GM21526 (cell line): ENCODE data around the gene ZBTB7B.

Source experiments
- ATAC-seq: cut with Tn5 transposase; IDR thresholded peaks from one replicate; pipeline ENCODE4 v1.9.1; 2021; ENCODE audit warnings: moderate library complexity; ENCODE audit not compliant: unreplicated experiment, low FRiP score

Gene ZBTB7B

DNA sequence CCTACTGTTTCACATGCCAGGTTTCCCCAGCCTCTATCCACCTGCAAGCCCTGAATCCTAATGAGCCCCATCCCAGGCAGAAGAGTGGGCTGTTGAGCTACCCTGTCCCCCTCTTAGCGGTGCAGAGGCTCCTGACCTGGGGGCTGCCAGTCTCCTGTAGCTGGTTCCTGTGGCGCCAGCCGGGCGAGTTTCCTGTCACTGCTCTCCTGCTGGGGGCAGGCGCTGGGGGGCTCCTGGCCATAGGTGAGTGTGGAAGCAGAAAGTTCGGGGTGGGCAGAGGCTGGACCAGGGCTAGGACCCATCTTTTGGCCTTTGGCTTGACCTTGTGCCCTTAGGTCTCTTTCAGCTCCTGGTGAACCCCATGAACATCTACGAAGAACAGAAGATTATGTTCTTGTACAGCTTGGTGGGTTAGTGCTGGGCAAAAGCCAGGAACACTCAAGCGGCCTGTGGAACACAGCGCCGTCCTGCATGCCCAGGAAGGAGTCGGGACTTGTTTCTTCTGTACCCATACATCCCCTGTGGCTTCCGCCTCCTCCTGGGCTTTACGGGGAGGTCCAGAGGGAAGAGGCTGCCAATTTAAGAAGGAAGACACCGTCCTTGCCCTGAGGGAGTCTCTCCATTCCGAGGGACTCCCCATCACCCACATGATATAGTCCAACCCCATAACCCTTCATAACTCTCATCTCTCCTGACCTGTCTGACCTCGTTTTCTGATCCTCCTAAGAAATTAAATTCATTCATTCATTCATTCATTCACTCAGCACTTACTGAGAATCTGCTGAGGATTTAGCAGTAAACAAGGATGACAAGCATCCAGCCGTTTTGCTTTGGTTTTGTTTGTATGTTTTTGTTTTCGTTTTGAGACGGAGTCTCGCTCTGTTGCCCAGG is 32.0 kb downstream of the ZBTB7B start:
- ATAC-seq = no peak

DNA sequence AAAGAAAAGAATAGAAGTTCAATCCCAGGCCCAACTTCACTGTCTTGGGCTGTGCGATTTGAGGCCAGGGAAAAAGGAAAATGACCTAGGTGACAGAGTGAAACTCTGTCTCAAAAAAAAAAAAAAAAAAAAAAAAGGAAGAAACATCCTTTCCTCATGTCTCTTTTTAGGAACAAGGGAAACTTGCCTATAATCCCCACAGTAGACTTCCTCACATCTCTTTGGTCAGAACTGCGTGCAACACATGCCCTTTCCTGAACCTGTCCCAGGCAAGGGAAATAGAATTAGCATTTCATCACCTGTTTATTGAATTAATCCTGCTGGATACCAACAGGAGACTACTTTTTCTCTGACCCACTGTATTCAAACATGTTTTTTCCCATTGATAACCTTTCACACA is 33.3 kb downstream of the ZBTB7B start:
- ATAC-seq = no peak

DNA sequence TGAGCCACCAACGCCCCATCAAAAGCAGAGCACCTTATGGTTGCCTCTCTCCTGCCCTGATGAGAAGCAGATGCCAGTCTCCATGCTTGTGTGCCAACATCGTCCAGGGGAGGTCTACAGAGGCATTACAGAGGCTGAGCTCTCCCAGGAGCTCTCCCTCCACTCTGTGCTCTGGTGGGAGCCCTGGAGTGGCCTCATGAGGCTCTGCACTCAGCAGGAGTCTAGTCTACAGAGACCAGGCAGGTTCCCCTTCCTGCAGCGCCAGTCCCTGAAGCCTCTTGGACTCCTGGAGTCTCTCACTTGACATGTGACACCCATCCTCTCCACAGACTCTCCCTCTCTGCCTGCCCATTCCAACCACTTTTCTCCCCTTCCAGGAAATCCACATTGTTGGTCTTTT is 34.4 kb downstream of the ZBTB7B start:
- no peak for ATAC-seq

DNA sequence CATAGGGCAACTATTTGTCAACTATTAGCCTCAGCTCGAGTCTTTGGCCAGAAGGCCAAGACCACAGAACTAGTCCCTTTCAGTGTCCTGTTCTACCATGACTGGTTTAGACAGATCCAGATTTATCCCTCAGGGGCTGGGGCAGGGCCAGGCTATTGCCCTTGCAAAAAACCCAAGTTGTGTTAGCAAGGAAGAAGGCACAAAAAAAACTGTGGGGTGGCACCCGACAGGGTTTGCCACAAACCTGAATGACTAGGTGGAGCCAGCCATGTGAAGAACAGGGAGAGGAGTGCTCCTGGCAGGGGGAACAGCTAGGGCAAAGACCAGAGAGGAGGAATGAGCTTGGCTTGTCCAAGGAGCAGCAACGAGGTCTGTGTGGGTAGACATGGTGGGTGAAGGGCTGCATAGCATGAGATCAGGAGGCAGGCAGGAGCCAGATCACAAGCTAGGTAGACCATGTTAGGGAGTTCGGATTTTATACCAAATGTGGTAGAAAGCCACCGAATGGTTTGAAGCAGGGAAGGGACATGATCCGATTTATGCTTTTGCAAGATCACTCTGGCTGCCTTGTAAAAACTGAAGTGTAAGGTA is 35.3 kb downstream of the ZBTB7B start:
- ATAC-seq = no peak

DNA sequence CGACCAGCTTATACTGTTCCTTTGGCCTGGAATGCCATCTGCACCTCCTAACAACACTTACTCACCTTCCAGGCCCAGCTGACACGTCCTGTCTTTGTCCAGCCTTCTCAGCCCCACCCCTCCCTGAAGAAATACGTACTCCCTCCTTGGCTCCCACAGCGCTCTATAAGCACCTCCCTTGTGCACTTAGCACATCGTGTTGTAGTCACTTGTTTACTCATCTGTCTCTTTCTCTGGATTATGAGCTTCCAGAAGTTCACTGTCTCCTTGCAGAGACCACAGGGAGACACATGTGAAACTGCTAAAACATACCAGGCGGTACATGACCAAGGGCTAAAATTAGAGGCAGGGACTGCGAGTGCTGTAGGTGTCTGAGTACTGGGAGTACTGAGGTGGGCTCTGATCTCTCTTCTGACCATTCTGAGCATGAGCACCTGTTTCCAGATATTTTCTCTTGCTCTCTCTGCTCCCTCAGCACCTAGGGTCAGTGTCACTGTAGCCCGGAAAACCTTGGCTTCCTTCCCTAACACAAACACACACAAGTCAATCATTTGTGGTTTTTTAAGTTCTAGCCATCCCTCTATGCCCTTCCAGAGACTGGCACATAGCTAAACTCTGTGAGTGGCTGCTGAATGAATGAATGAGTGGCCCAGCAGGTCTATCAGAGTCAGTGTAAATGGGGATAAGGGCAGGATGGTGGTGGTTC is 36.2 kb downstream of the ZBTB7B start:
- ATAC-seq = no peak

DNA sequence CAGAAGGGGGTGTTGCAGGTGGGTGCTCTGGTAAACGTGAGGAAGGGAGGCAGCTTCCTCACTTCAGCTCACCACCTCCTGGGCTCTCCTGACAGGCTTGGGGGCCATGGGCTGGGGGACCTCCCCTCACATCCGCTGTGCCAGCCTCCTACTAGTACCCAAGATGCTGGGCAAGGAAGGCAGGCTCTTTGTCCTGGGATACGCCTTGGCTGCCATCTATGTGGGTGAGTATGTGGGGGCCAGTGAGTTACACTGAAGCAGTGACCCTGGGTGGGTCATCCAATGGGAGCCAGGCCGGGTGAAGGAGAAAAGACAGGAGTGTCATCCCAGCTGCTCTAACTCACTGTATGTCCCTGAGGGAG is 36.7 kb downstream of the ZBTB7B start:
- ATAC-seq = no peak

DNA sequence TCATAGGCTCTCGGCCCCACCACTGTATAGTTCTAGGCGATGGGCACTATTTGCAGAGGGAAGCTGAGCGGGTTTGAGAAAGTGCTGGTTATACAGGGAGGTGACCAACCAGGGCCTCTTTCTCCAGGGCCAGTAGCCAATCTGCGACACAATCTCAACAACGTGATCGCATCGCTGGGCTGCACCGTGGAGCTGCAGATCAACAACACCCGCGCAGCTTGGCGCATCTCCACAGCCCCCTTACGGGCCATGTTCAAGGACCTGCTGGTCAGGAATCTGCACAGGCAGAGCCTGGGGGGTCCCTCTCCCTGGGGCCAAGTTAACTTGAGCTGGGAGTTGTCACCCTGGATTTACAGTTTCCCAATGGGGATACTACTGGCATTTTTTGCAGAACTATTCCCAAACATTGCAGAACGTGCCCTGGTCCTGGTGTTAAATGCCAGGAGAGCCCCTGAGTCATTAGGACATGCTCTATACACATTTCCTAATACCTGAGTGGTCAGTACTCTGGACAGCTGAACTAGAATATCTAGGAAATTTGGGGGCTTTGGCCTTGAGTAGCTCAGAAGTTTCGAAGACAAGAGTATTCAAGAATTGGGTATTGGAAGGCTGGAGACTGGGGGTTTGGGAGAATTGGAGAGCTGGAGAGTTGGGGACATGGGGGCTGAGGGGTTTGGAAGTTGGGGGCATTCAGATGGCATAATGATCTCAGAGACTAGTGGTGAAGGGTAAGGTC is 37.9 kb downstream of the ZBTB7B start:
- no peak for ATAC-seq

DNA sequence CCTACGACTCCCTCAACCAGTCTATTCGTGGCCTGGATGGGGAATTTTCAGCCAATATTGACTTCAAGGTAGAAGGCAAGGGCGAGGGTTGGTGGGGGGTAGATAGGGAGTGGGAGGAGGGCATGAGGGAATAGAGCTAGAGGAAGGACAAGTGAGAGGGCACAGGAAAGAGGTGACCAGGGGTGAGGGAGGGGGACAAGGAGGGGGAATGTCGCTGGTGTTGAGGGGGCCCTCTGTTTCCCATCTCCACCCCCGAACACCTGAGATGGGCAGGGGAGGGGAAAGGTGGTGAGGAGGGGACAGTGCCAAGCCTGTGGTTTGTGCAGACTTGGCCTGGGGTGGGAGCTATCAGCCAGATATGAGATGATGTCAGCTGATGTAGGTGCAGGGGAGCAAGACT is 40.2 kb downstream of the ZBTB7B start:
- ATAC-seq = no peak

DNA sequence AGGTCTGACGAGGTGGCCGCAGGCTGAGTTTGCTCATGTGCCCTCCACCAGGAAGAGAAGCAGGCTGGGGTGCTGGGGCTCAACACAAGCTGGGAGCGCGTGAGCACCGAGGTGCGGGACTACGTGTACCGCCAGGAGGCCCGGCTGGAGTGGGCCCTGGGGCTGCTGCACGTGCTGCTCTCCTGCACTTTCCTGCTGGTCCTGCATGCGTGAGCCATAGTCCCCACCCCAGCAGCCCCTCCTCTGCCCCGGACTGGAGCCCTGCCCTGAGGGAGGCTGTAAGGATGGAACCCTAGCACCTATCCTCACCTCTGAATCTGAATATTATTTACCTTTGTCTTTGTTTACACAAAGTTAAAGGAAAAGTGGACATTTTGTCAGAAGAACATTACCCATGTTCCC is 40.7 kb downstream of the ZBTB7B start:
- no peak for ATAC-seq

DNA sequence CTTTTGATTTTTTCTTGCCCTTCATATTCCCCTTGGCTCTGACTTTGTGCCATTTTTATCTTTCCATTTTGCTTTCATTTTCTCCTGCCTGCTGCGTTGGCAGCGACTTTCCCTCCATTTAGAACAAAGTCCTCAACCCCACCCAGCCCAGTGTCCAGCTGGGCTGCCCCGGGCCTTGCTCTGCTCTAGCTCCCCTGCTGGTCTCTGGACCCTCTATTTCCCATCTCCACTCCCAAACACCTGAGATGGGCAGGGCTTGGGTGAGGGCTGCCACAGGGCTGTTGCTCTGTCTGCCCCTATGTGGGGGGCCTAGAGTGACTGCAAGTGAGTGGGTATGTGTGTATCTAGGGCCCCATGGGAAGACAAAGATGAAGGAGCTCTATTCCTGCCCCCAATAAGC is 41.2 kb downstream of the ZBTB7B start:
- no peak for ATAC-seq

DNA sequence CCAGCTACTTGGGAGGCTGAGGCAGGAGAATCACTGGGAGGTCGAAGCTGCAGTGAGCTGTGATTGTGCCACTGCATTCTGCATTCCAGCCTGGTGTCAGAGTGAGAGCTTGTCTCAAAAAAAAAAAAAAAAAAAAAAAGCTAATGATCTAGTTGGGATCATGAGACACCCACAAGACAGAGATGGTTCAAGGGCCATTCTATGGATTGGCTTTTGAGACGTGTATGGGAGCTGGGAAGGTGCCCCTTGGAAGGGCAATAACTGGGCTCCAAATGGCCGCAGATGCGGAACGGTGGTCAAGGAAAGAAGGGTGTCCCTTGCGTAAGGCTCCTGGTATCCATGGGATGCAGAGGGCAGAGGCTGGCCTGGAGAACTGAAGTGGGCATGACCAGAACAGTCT is 41.8 kb downstream of the ZBTB7B start:
- no peak for ATAC-seq

DNA sequence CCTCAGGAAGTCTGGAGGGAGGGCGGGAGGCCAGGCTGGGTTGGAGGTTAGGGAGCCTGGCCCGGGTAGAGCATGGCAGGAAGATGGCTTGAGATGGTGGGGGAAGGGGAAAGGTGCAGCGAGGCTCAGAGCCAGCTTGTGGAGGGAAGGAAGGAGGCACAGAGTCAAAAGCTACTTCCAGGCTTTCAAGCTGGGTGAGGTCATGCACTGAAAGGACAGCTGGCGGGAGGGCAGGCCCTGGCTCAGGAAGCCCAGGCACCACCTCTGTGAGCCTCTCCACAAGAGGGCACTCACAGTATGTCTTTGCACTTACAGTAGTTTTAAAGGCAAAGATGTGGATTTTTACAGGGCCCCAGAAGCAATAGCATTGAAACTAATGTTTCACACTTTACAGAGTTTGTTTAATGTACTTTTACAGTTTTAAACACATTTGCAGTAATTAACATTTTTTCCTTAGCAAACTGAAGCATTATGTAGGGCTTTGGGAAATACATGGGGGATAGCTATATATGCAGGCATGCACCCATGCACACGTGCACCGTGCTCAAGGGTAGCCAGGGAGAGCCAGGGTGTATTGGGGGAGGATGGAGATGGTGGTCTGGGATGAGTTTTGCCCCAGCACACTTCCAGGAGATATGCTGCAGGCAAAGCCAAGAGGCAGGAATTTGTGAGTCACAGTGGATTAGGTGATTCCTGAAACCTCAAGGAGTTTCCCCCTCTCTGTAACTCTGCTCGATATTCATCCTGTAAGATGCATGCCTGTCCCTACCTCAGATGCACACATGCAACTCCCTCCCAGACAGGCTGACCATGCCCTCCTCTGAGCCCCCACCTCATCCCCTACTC is 42.4 kb downstream of the ZBTB7B start:
- no peak for ATAC-seq

DNA sequence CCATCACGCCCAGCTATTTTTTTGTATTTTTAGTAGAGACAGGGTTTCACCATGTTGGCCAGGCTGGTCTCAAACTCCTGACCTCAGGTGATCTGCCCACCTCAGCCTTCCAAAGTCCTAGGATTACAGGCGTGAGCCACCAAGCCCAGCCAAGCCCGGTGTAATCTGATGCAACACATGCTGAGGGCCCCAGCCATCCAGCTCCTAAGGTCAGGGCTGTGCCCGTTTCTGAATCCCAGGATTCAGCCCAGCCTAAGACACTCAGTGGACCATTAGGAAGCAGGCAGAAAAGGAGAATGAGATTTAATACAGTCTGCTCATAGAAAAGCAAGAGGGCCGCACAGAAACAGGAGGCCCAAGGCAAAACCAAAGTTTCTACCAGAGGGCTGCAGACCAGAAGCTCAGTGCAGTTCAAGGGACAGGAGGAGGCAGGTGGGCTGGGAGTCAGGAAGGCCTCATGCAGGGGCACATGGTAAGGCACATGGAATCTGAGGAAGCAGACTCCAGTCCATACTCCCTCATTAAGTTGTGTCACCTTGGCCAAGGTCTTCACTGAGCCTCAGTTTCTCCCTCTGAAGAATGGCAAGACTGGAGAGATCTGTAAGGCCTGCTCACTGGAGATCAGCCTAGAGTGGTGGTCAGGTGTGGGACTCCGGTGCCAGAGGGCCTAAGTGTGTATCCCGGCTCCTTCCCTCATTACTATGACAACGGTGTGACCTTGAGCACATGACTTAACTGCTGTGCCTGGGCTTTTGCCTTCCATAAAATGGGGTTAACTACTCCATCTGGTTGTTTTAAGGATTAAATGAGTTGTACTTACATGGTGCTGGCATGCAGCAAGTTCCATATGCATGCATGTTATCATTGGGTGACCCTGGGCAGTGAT is 46.1 kb downstream of the ZBTB7B start:
- no peak for ATAC-seq

DNA sequence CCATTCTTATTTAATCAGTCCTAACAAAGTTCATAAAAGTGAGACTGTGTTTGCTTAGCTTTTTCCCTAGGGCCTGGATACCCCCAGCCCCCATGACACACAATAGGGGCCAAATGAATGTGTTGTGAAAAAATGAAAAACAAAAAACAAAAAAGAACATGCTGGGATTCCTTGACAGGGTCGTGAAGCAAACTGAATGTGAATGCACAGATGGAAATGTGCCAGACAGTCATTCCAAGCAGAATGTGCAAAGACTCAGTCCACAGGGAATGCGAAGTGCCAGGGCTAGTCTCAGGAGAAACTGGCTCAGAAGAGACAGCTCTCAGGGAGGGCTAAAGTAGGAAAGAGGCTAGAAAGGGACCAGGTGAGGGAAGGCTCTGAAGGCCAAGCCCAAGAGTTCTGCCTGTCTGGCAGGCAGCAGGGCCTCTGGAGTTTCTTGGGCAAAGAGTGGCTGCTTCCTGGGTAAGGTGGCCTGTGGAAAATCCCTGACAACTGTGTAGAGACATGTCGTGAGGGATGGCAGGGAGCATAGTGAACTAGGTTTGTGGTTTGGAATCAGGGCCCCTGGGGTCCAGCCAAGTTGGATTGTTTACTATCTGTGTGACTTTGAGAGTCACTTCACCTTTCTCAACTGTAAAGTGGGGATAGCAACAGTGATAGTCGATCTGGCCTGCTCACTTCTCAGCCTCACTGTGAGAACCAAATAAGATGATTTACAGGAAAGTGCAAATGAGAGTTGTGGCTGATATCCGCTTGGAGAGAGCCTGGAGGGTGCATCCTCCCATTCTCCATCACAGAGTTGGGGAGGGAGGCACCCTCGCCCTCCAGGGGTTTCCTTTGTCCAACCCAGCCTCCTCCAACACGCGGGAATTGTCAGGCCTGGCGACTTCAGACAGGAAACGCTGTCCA is 47.3 kb downstream of the ZBTB7B start:
- ATAC-seq = no peak

DNA sequence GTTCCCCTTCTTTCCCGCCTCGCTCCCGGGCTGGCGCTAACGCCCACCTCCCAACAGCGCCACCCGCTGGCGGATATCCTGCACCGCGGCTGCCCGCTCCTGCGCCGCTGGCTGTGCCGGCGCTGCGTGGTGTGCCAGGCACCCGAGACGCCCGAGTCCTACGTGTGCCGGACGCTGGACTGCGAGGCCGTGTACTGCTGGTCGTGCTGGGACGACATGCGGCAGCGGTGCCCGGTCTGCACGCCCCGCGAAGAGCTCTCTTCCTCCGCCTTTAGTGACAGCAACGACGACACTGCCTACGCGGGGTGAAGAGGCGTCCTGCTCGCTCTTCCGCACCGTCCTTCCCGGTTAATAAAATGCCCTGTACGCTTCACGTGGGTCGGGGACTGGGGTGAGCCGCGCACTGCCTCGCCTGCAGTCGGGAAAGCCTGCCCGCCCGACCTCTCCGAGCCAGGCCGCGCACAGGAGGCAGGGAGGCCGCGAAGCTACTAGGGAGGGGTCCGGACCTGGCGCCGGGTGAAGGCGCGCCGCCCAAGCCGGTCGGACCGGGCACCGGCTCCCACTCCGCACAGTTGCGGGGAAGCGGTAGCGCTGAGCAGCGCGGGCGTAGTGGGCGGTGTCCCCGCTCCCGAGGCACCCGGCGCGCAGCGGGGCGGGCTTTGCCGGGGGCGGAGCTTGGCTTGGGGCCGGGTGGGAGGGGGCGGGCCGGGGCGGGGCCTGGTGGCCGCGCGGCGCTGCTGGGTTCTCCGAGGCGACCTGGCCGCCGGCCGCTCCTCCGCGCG is 48.1 kb downstream of the ZBTB7B start, which contains the start of gene ADAM15:
ADAM15 (plus strand) TSS at position 757 of the 782 bp plus-strand sequence. CDS start 71 bp downstream, outside the sequence.
- ATAC-seq = peak; percentile 53

DNA sequence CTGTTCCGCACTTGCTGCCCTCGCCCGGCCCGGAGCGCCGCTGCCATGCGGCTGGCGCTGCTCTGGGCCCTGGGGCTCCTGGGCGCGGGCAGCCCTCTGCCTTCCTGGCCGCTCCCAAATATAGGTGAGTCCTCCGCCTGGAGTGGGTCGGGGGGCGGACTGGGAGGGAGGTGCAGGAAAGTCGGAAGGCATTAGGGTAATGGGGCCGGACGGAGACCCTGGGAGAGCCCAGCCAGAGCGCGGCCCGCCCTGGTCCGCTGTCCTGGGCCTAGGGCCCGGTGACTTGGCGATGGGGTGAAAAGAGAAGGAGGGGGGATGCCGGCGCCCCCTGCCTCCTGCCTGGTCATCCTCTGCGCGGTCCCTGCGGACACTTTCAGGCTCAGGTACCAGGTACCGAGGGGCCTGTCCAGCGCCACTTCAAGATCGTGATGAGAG is 48.8 kb downstream of the ZBTB7B start:
- peak; percentile 6 for ATAC-seq

DNA sequence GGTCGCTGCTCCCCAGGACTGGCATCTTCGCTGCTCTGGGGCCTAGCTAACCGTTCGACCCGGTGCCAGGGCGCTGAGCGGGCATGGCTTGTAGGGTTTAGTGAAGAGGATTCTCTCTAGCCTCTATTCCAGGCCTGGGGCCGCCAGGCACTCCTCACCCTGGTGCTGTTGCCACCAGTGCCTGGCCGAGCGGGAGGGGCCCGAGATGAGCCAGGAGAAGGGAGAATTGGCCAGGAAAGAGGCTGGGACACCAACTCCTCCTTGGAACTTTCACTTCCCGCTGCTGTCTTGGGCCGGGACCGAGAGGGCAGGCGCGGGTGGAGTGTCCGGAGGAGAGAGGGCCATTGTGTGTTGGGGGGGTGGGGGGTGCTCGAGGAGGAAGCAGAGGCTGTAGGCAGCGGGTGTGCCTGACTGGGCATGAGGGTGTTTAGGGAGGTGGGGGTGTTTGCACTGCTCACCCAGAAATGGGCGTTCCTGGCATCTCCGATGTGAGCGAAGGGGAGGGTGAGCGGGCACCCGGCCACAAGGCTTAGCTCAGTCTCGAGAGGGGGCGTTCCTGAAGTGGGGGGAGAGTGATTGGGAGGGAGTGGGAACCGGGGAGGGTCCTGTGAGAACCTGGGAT is 49.3 kb downstream of the ZBTB7B start:
- ATAC-seq = no peak
